Caco-2 (cell line): ENCODE measurements around the gene ZNF667. TPM values are rescaled to one million over a fixed set of nuclear protein-coding genes. Genes with fewer than 3 reads are reported as not detected.

Source experiments
- BruUV-seq: library from RNA; stranded (reverse); fragments of 400-500 nt; replicated peaks from 2 replicates; lab custom pipeline; 2021; lab: Mats Ljungman, UMichigan
- CTCF ChIA-PET: fragments of 300-600 bp; sonication (Branson Sonifier 250); formaldehyde crosslinking; loops from one replicate; lab custom pipeline; 2022; ENCODE audit warnings: antibody characterized with exemption; lab: Charles Lee
- POLR2A ChIA-PET: fragments of 300-600 bp; sonication (Branson Sonifier 250); formaldehyde crosslinking; loops from one replicate; lab custom pipeline; 2022; ENCODE audit warnings: antibody characterized with exemption; lab: Charles Lee
- DNase-seq, 2 experiments: peaks; one replicate each; pipeline versions ENCODE4 v3.0.0 to v3.0.0-alpha.2; 2020 to 2022
- H3K27me3 ChIP-seq: replicated peaks from 2 replicates; pipeline ENCODE4 v1.6.0; 2011; ENCODE audit warnings: low read length; ENCODE audit not compliant: control insufficient read depth, insufficient read depth
- H3K36me3 ChIP-seq: 2 replicates; pipeline ENCODE4 v1.5.1; 2011; ENCODE audit warnings: low read length; ENCODE audit not compliant: control insufficient read depth, insufficient read depth
- H3K4me1 ChIP-seq: fragments of 250-450 bp; sonication (Bioruptor Pico); 2 replicates; pipeline ENCODE4 v1.5.1; 2020; ENCODE audit warnings: mild to moderate bottlenecking
- H3K4me3 ChIP-seq: 2 replicates; pipeline ENCODE4 v1.5.1; 2011; ENCODE audit warnings: low read depth, mild to moderate bottlenecking, control low read depth, low read length
- H3K9me3 ChIP-seq: fragments of 250-450 bp; sonication (Bioruptor Pico); 2 replicates; pipeline ENCODE4 v1.5.1; 2020; ENCODE audit warnings: mild to moderate bottlenecking, moderate library complexity
- H3K27ac Mint-ChIP-seq: one replicate; pipeline ENCODE4 v1.8.0; 2022; ENCODE audit warnings: mixed read lengths; ENCODE audit not compliant: unreplicated experiment
- H3K27me3 Mint-ChIP-seq: one replicate; pipeline ENCODE4 v1.8.0; 2022; ENCODE audit warnings: mixed read lengths; ENCODE audit not compliant: insufficient read depth, unreplicated experiment
- H3K36me3 Mint-ChIP-seq: one replicate; pipeline ENCODE4 v1.8.0; 2022; ENCODE audit warnings: mild to moderate bottlenecking, mixed read lengths; ENCODE audit not compliant: insufficient read depth, unreplicated experiment
- H3K4me1 Mint-ChIP-seq: one replicate; pipeline ENCODE4 v1.8.0; 2022; ENCODE audit warnings: low read depth, mixed read lengths; ENCODE audit not compliant: unreplicated experiment
- H3K4me3 Mint-ChIP-seq: one replicate; pipeline ENCODE4 v1.8.0; 2022; ENCODE audit warnings: mild to moderate bottlenecking, moderate library complexity, mixed read lengths; ENCODE audit not compliant: unreplicated experiment
- H3K9me3 Mint-ChIP-seq: one replicate; pipeline ENCODE4 v1.8.0; 2022; ENCODE audit warnings: mixed read lengths; ENCODE audit not compliant: unreplicated experiment
- CTCF ChIP-seq, 2 experiments: fragments of 200-600 bp in 1 of 2; IDR thresholded peaks; 1 replicate in 1 of 2; 2 replicates in 1 of 2; pipeline versions ENCODE4 v1.5.1 to v1.8.0; 2011 to 2022; ENCODE audit warnings: antibody characterized with exemption in 1 of 2, control low read depth in 1 of 2, inconsistent platforms in 1 of 2, low read depth in 1 of 2, low read length in 1 of 2, mild to moderate bottlenecking in 1 of 2, moderate library complexity in 1 of 2; ENCODE audit not compliant: insufficient read depth in 1 of 2, severe bottlenecking in 1 of 2, unreplicated experiment in 1 of 2
- intact Hi-C: fragments of 100-400 bp; cut with micrococcal nuclease; formaldehyde crosslinking; loops from one replicate; pipeline ENCODE4 v1.10.0; 2022; ENCODE audit not compliant: unreplicated experiment
- total RNA-seq: library from RNA; stranded (reverse); gene quantifications from 2 replicates; pipeline ENCODE4 v1.2.3, GENCODE V29; 2022

ZNF667 gene
- total RNA-seq, 1 experiment from 2014 or later, result not detected

DNA sequence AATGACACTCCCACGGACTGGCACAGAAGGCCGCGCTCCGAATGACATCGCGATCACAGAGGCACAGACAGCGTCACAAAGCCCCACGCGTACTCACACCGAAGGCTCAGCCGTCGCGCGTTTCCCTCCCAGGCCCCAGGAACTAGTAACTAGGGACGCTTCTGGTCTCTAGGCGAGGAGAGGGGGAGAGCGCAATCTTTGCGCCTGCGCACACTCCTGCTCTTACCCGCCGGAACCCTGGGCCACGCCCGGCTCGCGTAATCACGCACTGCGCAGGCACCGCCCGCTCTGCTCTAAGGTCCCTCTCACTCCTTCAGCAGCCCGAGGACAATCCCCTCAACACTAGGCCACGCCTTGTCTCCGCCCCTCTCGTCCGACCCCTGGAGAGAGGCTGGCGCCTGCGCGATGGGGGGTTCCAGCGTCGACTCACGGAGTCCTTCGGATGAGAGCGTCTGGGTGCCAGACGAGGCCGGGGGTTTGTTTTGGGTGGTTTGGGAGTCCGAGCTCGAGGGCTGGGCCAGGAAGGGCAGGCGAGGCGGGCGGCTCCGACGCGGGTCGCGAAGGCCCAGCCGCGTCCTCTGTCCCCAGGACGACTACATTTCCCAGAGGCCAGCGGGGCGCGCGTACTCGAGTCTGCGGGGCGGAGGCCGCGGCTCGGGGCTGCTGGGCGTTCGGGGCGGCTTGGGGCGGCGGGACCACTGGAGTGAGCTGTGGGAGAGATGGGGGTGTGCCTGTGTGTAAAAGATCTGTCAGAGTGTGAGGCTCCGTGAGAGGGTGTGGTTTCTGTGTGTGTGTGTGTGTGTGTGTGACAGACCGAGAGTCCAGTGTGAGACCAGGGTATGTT, 30.5 kb upstream of the ZNF667 start, which contains the start of gene ZNF471:
Gene ZNF471, plus strand, starts transcription at position 410 of the 844 bp plus-strand sequence. CDS start 3,717 bp downstream, outside the sequence.
- no peak within 1 kb of the TSS for H3K27ac Mint-ChIP-seq
- Histone ChIP-seq H3K36me3 (no peaks in the 10 kb centered on the region), H3K9me3 (no peaks in the 10 kb centered on the region; the same call in 1 of the 2 replicates), H3K4me1 (no peaks in the 10 kb centered on the region), H3K27me3 (no peaks in the 10 kb centered on the region), H3K4me3 (no peak within 1 kb of the TSS)
- H3K4me3 Mint-ChIP-seq, result no peak within 1 kb of the TSS
- no TSS peak for BruUV-seq
- POLR2A ChIA-PET, result no interaction called here
- no peaks in the 10 kb centered on the region for H3K36me3 Mint-ChIP-seq
- CTCF ChIA-PET, result no interaction called here
- H3K9me3 Mint-ChIP-seq, result peaks cover 7% of the 10 kb centered on the region
- TF ChIP-seq CTCF (IDR thresholded peaks at IDR 0.05; ENCODE audit: insufficient read depth in 1 of 2, low read depth in 1 of 2, low read length in 1 of 2, severe bottlenecking in 1 of 2, unreplicated experiment in 1 of 2), result no peak
- H3K27me3 Mint-ChIP-seq, result no peaks in the 10 kb centered on the region
- no peaks in the 10 kb centered on the region for H3K4me1 Mint-ChIP-seq
- no peak for DNase-seq
- intact Hi-C loops, result no loop called here

DNA sequence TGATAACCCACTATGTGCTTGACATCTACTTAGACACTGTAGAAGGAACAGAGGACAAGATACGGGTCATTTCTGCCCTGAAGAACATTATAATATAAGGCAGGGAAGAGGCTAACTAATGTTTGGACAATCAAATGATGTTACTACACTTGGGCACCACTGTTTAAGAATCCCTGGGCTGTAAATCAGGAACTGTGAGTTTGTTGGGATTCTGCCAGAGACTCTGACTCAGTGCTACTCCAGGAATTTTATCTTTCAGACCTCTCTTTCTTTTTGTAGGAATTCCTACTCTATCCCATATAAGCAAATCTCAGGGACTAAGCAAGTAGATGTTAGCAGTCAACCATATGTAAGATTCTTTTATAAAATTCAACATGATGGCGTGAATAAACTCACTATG, 27.4 kb upstream of the ZNF667 start:
- Mint-ChIP-seq H3K4me3 (no peak overlapping the region), H3K4me1 (no peaks in the 10 kb centered on the region), H3K9me3 (peaks cover 35% of the 10 kb centered on the region), H3K27me3 (no peaks in the 10 kb centered on the region), H3K36me3 (no peaks in the 10 kb centered on the region), H3K27ac (no peak overlapping the region)
- Histone ChIP-seq H3K27me3 (no peaks in the 10 kb centered on the region), H3K4me1 (no peaks in the 10 kb centered on the region), H3K4me3 (no peak overlapping the region), H3K9me3 (peaks cover 4% of the 10 kb centered on the region; the same call in 1 of the 2 replicates), H3K36me3 (no peaks in the 10 kb centered on the region)
- no peak for TF ChIP-seq CTCF (IDR thresholded peaks at IDR 0.05; ENCODE audit: insufficient read depth in 1 of 2, low read depth in 1 of 2, low read length in 1 of 2, severe bottlenecking in 1 of 2, unreplicated experiment in 1 of 2)
- DNase-seq, result no peak
- POLR2A ChIA-PET, result no interaction called here
- CTCF ChIA-PET, result no interaction called here
- BruUV-seq, result no TSS peak
- intact Hi-C loops, result no loop called here

DNA sequence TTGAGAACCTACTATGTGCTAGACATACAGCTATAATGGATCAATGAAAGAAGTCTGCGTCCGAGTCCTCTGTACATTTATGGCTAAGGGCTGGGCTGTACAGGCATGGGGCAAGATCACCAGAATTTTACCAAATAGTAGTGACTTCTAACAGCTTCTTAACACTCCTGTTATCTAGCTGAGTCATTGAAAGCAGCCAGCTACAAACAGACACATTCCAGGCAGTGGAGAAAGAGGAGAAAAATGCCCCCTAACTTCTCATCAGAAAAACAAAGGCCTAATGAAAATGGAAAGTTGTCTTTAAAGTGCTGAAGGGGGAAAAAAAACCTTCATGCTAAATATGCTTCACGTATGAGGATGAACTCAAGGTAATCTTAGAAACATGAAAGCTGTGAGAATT, 14.3 kb upstream of the ZNF667 start:
- H3K4me1 ChIP-seq, result no peaks in the 10 kb centered on the region
- POLR2A ChIA-PET, result no interaction called here
- Mint-ChIP-seq H3K36me3 (no peaks in the 10 kb centered on the region), H3K27me3 (no peaks in the 10 kb centered on the region), H3K9me3 (peaks cover 55% of the 10 kb centered on the region), H3K27ac (no peak overlapping the region), H3K4me1 (no peaks in the 10 kb centered on the region), H3K4me3 (no peak overlapping the region)
- BruUV-seq, result no TSS peak
- DNase-seq, result no peak
- no peak for TF ChIP-seq CTCF (IDR thresholded peaks at IDR 0.05; ENCODE audit: insufficient read depth in 1 of 2, low read depth in 1 of 2, low read length in 1 of 2, severe bottlenecking in 1 of 2, unreplicated experiment in 1 of 2)
- intact Hi-C loops, result no loop called here
- H3K27me3 ChIP-seq, result no peaks in the 10 kb centered on the region
- H3K36me3 ChIP-seq, result no peaks in the 10 kb centered on the region
- H3K9me3 ChIP-seq, result peaks cover 6% of the 10 kb centered on the region
- no peak overlapping the region for H3K4me3 ChIP-seq
- CTCF ChIA-PET, result no interaction called here
